Osteoblast (primary cell): ENCODE results near the gene SHB. TPM values are rescaled to one million over a fixed set of nuclear protein-coding genes. Genes with fewer than 3 reads are reported as not detected.

Experiments used
- DNase-seq: peaks from one replicate; pipeline ENCODE4 v3.0.0; 2011; ENCODE audit warnings: low spot score, mixed read lengths; ENCODE audit not compliant: insufficient read length; ENCODE audit errors: missing footprints
- H2AFZ ChIP-seq: 2 replicates; pipeline ENCODE4 v1.6.0; 2011; ENCODE audit warnings: mild to moderate bottlenecking, low read length
- H3K27ac ChIP-seq: 2 replicates; pipeline ENCODE4 v1.5.1; 2011; ENCODE audit warnings: mild to moderate bottlenecking, low read depth, low read length, moderate library complexity
- H3K27me3 ChIP-seq: 2 replicates; pipeline ENCODE4 v1.6.0; 2012; ENCODE audit warnings: mild to moderate bottlenecking, control low read depth, inconsistent platforms, low read length, moderate library complexity; ENCODE audit not compliant: insufficient read depth
- H3K36me3 ChIP-seq: 2 replicates; pipeline ENCODE4 v1.5.1; 2011; ENCODE audit warnings: mild to moderate bottlenecking, low read length, control low read depth, moderate library complexity; ENCODE audit not compliant: insufficient read depth
- H3K4me1 ChIP-seq: 2 replicates; pipeline ENCODE4 v1.5.1; 2011; ENCODE audit warnings: mild to moderate bottlenecking, low read length, control low read depth, moderate library complexity; ENCODE audit not compliant: insufficient read depth
- H3K4me2 ChIP-seq: 2 replicates; pipeline ENCODE4 v1.6.0; 2011; ENCODE audit warnings: mild to moderate bottlenecking, low read length; ENCODE audit not compliant: insufficient read depth
- H3K4me3 ChIP-seq: fragments of 200-600 bp; sonication (generic); 3 replicates; pipeline ENCODE4 v1.5.1; 2012; ENCODE audit warnings: mild to moderate bottlenecking, low read length, inconsistent platforms; ENCODE audit not compliant: insufficient read depth
- H3K79me2 ChIP-seq: 2 replicates; pipeline ENCODE4 v1.6.0; 2012; ENCODE audit warnings: mild to moderate bottlenecking, low read length, control low read depth, inconsistent platforms; ENCODE audit not compliant: insufficient read depth
- H3K9me3 ChIP-seq: 2 replicates; pipeline ENCODE4 v1.5.1; 2011; ENCODE audit warnings: low read depth, low read length, control low read depth
- H4K20me1 ChIP-seq: 2 replicates; pipeline ENCODE4 v1.6.0; 2012; ENCODE audit warnings: mild to moderate bottlenecking, low read length, control low read depth; ENCODE audit not compliant: insufficient read depth
- CTCF ChIP-seq: IDR thresholded peaks from 2 replicates; pipeline ENCODE4 v1.5.1; 2011; ENCODE audit warnings: mild to moderate bottlenecking, low read depth, low read length, moderate library complexity; ENCODE audit errors: extremely low read depth
- total RNA-seq: library from RNA; depleted of rRNA; stranded (reverse); fragments of >200 nt; gene quantifications from 2 replicates; pipeline ENCODE4 v1.2.3, GENCODE V29; 2012

The SHB gene
- total RNA-seq, 1 donor: 9.4 TPM

- Histone ChIP-seq H3K4me1 (peaks cover 6% of the 10 kb centered on the region), H3K4me2 (no peak overlapping the region), H2AFZ (no peak overlapping the region), H3K27me3 (no peaks in the 10 kb centered on the region), H3K36me3 (peaks cover 16% of the 10 kb centered on the region), H3K27ac (no peak overlapping the region), H3K9me3 (no peaks in the 10 kb centered on the region), H3K79me2 (peaks cover 9% of the 10 kb centered on the region), H4K20me1 (peaks cover 16% of the 10 kb centered on the region), H3K4me3 (no peak overlapping the region)
- TF ChIP-seq CTCF: no peak
- peak; percentile 31 for DNase-seq
These were observed 147.3 kb downstream of the SHB start for GRCh38 chr9:37921546-37922300.

GRCh38 chr9:37921168-37921510 lies 147.9 kb downstream of the SHB start:
- H2AFZ ChIP-seq: no peak overlapping the region
- no peak overlapping the region for H3K4me2 ChIP-seq
- H3K4me1 ChIP-seq: peaks cover 2% of the 10 kb centered on the region
- H3K36me3 ChIP-seq: peaks cover 16% of the 10 kb centered on the region
- H3K4me3 ChIP-seq: no peak overlapping the region
- DNase-seq: no peak
- TF ChIP-seq CTCF: no peak
- H4K20me1 ChIP-seq: peaks cover 12% of the 10 kb centered on the region
- no peak overlapping the region for H3K27ac ChIP-seq
- H3K9me3 ChIP-seq: no peaks in the 10 kb centered on the region
- H3K27me3 ChIP-seq: no peaks in the 10 kb centered on the region
- H3K79me2 ChIP-seq: peaks cover 4% of the 10 kb centered on the region

- Histone ChIP-seq H3K9me3 (no peaks in the 10 kb centered on the region), H2AFZ (no peak overlapping the region), H3K27ac (no peak overlapping the region), H3K4me2 (no peak overlapping the region), H3K27me3 (no peaks in the 10 kb centered on the region), H3K36me3 (peaks cover 16% of the 10 kb centered on the region), H4K20me1 (peaks cover 7% of the 10 kb centered on the region), H3K79me2 (peaks cover 1% of the 10 kb centered on the region), H3K4me1 (no peaks in the 10 kb centered on the region), H3K4me3 (no peak overlapping the region)
- peak; percentile 60 for DNase-seq
- TF ChIP-seq CTCF: no peak
These were observed 148.4 kb downstream of the SHB start for GRCh38 chr9:37920471-37921167.

- Histone ChIP-seq H3K79me2 (no peaks in the 10 kb centered on the region), H3K36me3 (peaks cover 16% of the 10 kb centered on the region), H3K27me3 (no peaks in the 10 kb centered on the region), H3K9me3 (no peaks in the 10 kb centered on the region), H3K4me2 (no peak overlapping the region), H3K27ac (no peak overlapping the region), H3K4me1 (no peaks in the 10 kb centered on the region), H4K20me1 (peaks cover under 1% of the 10 kb centered on the region), H2AFZ (no peak overlapping the region), H3K4me3 (no peak overlapping the region)
- DNase-seq: no peak
- TF ChIP-seq CTCF: no peak
These were observed 149.1 kb downstream of the SHB start for GRCh38 chr9:37919956-37920335.
